ENCODE data around the gene MLC1. TPM values are rescaled to one million over a fixed set of nuclear protein-coding genes. Genes with fewer than 3 reads are reported as not detected.
A peak's percentile ranks its signal among the peaks of the same experiment; 100 is the strongest.

Gene MLC1
- total RNA-seq, 1 donor = under 0.01 TPM

DNA sequence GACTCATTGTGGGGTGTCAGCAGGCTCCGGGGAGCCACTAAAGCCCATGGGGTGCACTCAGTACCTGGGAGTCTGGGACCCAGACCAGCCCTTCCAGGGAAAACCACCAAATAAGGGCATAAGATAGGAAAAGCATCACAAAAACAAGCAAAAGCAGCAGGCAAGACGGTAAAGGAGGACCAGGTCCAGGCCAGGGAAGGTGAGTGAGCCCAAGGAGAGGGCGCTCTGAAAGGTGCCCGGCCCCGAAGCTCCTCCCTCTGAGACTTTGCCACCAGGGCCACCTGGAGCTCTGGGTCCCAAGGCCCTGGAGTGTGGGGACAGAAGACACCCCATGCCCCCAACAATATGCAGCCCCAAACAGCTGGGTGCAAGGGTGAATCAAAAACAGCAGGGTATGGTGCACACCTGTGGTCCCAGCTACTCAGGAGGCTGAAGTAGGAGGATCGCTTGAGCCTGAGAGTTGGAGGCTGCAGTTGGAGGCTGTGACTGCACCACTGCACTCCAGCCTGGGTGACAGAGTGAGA lies 67.5 kb downstream of the MLC1 start:
- H4K20me1 ChIP-seq (ENCODE audit: insufficient read depth, low read length) = no peaks in the 10 kb centered on the region
- no peaks in the 10 kb centered on the region for H3K9me3 ChIP-seq (ENCODE audit: low read depth, low read length)
- peaks cover 28% of the 10 kb centered on the region for H3K27me3 ChIP-seq (ENCODE audit: insufficient read depth, low read length)
- no peaks in the 10 kb centered on the region for H3K36me3 ChIP-seq (ENCODE audit: insufficient read depth, low read length)
- no peak overlapping the region for H3K27ac ChIP-seq (ENCODE audit: low read depth, low read length)
- H2AFZ ChIP-seq (ENCODE audit: low read length) = no peak overlapping the region
- no peak for TF ChIP-seq CTCF (IDR thresholded peaks at IDR 0.05; ENCODE audit: extremely low read depth, low read depth, low read length)
- H3K79me2 ChIP-seq (ENCODE audit: insufficient read depth, low read length) = no peaks in the 10 kb centered on the region
- no peak overlapping the region for H3K4me2 ChIP-seq (ENCODE audit: insufficient read depth, low read length)
- peak; percentile 74 for DNase-seq (ENCODE audit: insufficient read length, low spot score, missing footprints)
- H3K4me1 ChIP-seq (ENCODE audit: insufficient read depth, low read length) = no peaks in the 10 kb centered on the region
- H3K4me3 ChIP-seq (ENCODE audit: insufficient read depth, low read length) = no peak overlapping the region

DNA sequence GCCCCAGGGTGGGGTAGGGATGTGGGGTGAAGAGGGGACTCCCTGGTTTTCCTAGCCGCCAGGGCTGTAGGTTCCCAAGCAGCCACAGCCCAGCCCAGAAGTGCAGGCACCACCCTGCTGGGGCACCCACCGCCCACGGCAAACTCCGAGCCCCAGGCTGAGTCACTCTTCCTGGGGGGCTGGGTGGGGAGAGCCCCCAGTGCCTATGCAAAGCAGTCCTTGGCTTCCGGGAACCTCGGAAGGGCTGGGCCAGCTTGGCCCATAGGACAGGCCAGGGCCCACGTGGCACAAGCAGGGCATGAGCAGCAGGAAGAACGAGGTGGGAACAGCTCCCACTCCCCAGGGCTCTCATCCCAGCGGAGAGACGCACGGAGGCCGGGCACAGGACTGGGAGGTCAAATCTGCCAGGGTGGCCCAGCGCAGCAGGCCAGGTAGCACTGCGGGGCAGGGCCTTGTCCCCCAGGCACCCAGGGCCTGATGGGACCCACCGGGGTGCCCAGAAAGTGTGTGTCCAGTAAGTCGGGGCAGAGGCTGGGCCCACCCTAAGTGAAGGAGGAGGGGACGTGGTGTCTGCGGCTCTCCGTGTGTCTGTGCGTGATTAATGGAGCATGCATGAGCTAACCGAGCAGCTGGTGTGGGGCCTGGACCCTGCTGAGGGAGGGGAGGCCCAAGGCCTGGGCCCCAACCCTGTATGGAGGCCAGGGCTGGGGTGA lies 68.1 kb downstream of the MLC1 start:
- Histone ChIP-seq H4K20me1 (ENCODE audit: insufficient read depth, low read length) (no peaks in the 10 kb centered on the region), H2AFZ (ENCODE audit: low read length) (no peak overlapping the region), H3K36me3 (ENCODE audit: insufficient read depth, low read length) (no peaks in the 10 kb centered on the region), H3K4me3 (ENCODE audit: insufficient read depth, low read length) (no peak overlapping the region), H3K27ac (ENCODE audit: low read depth, low read length) (no peak overlapping the region), H3K4me1 (ENCODE audit: insufficient read depth, low read length) (no peaks in the 10 kb centered on the region), H3K79me2 (ENCODE audit: insufficient read depth, low read length) (no peaks in the 10 kb centered on the region), H3K9me3 (ENCODE audit: low read depth, low read length) (no peaks in the 10 kb centered on the region), H3K27me3 (ENCODE audit: insufficient read depth, low read length) (peaks cover 34% of the 10 kb centered on the region), H3K4me2 (ENCODE audit: insufficient read depth, low read length) (no peak overlapping the region)
- no peak for TF ChIP-seq CTCF (IDR thresholded peaks at IDR 0.05; ENCODE audit: extremely low read depth, low read depth, low read length)
- peak; percentile 90 for DNase-seq (ENCODE audit: insufficient read length, low spot score, missing footprints)

DNA sequence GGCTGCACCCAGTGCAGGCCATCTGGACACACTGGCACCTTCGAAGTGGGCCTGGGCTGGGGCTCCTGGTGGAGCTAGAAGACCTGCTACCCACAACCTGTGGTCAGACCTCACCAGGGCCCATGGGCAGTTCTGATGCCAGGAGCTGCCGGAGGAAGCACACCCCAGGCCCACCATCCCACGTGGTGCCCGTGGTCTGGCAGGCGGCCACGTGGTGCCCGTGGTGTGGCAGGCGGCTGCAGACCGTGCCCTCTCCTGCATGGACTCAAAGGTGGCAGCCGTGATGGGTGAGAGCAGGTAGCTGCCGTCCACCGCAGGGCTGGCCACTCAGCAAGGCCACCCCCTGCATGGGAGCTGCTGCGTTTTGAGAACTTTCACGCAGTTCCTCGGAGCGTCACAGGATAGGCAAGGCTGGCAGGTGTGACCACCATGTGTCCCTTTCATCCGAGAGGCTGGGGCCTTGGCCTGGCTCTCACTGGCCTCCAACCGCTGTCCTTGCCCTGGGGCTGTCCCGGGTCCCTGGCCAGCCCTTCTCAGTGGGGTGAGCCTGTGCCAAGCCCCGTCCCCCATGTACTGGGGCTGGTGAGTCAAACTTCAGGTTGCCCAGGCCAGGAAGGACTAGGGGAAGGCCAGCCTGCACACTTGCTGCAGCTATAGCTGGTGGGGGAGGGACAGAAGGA lies 68.8 kb downstream of the MLC1 start:
- peaks cover 41% of the 10 kb centered on the region for H3K27me3 ChIP-seq (ENCODE audit: insufficient read depth, low read length)
- H3K4me1 ChIP-seq (ENCODE audit: insufficient read depth, low read length) = no peaks in the 10 kb centered on the region
- H4K20me1 ChIP-seq (ENCODE audit: insufficient read depth, low read length) = no peaks in the 10 kb centered on the region
- no peak overlapping the region for H2AFZ ChIP-seq (ENCODE audit: low read length)
- no peaks in the 10 kb centered on the region for H3K36me3 ChIP-seq (ENCODE audit: insufficient read depth, low read length)
- H3K9me3 ChIP-seq (ENCODE audit: low read depth, low read length) = no peaks in the 10 kb centered on the region
- H3K4me3 ChIP-seq (ENCODE audit: insufficient read depth, low read length) = no peak overlapping the region
- no peaks in the 10 kb centered on the region for H3K79me2 ChIP-seq (ENCODE audit: insufficient read depth, low read length)
- no peak overlapping the region for H3K4me2 ChIP-seq (ENCODE audit: insufficient read depth, low read length)
- no peak for TF ChIP-seq CTCF (IDR thresholded peaks at IDR 0.05; ENCODE audit: extremely low read depth, low read depth, low read length)
- DNase-seq (ENCODE audit: insufficient read length, low spot score, missing footprints) = peak; percentile 86
- H3K27ac ChIP-seq (ENCODE audit: low read depth, low read length) = no peak overlapping the region

All from osteoblast (primary cell).